NCI-H345 treated with DMSO at 0.1 percent for 48 hours (cell line): ENCODE measurements around the gene LAMC3.

ENCODE experiments used
- DNase-seq: peaks from one replicate; lab custom pipeline; 2025; ENCODE audit not compliant: unreplicated experiment; lab: John Stamatoyannopoulos, UW

Gene LAMC3

GRCh38 chr9:131043087-131043486, 34.1 kb downstream of the LAMC3 start:
- no peak for DNase-seq

GRCh38 chr9:131043646-131044045, 34.7 kb downstream of the LAMC3 start:
- no peak for DNase-seq

DNA sequence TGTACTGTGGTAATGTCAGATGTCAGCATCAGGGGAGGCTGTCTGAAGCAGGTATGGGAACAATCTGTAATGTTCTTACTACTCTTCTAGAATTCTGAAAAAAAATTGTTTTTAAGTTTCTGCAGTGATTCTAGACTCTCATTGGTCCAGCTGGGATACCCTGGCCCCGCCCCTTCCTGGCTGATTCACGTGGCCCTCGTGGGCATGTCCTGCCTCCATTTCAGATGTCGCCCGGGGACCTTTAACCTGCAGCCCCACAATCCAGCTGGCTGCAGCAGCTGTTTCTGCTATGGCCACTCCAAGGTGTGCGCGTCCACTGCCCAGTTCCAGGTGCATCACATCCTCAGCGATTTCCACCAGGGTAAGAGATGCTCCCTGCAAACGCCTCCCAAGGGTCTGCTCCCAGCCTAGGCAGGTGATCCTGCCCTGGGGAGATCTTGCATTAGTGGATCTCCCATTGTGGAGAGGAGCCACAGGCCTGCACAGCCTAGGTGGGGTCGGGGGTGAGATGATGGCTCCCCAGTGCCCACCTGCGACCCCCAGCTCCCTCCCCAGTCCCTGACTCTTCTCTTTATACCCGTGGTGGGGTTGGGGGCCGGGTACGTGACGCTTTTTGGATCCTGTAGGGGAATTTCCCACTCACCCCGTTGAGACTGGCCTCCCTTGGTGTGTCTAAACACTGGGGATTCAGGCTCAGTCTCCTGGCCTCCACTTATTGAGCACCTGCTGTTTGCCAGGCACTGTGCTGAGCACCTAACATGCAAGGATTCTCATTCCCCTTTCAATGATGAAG, 36.5 kb downstream of the LAMC3 start:
- no peak for DNase-seq

- no peak for DNase-seq
Observed at GRCh38 chr9:131046093-131046380, 37.1 kb downstream of the LAMC3 start.

- DNase-seq = peak; percentile 20
Observed at GRCh38 chr9:131046581-131047202, 37.7 kb downstream of the LAMC3 start.

GRCh38 chr9:131048332-131048731, 39.4 kb downstream of the LAMC3 start:
- DNase-seq = no peak

DNA sequence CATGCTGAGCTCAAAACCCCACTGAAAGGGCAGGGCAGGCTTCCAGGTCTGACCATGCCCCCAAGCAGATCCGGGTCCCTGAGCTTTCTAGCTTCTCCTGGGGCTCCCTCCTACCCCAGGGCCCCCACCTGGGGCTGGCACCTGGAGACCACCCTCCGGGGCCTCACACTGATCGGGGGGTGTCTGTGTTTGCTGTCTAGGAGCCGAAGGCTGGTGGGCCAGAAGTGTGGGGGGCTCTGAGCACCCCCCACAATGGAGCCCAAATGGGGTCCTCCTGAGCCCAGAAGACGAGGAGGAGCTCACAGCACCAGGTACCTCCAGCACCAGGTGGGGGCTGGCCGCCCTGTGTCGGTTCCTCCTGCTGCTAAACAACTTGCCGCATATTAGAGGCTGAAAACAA, 39.8 kb downstream of the LAMC3 start:
- no peak for DNase-seq

DNA sequence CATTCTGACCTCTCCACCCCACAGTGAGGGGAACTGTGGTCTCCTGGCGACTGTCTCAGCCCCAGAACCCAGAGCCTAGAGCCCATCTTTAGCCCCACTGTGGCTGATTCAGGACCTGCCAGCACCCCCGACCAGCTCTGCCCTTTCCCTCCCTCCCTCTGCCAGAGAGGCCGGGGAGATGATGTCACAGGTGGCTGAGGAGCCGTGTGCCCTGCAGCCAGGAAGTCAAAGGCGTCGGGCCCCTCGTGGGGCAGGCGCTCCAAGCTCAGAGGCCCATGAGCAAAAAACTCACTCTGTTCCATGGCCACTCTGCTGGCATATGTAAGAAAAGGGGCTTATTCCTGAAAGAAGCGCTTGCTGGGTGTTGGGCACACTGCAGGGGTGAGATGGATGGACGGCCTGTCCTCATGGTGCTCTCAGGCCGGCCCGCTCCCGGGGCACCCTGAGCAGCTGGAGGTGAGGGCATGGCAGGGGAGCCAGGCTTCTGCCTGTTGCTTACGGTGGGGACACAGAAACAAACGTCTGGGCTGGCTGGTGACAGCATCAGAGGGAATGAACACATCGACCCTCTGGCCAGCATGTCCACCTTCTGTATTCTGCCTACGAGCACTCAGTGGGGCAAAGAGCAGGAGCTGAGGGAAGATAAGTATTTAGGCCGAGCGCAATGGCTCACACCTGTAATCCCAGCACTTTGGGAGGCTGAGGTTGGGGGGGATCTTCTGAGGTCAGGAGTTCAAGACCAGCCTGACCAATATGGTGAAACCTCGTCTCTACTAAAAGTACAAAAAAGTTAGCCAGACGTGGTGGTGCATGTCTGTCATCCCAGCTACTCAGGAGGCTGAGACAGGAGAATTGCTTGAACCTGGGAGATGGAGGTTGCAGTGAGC, 41.1 kb downstream of the LAMC3 start:
- no peak for DNase-seq

DNA sequence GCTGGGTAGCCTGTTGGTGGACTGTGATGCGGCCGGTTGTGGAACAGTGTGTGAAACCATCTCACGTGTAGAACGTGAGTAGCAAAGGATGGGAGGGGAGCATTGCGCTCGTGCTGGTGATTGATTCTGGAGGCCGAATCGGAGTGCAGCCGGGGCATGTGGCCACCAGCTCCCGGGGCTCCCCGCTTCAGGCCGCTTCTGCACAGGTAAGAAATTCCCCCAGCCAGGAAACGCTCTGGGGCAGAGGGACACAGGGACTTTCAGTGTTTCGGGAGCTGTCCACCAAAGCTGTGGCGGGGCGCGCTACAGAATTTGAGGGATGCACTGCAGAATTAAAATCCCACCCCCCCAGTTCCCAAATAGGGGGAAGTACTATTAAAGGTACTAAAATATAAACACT, 41.9 kb downstream of the LAMC3 start:
- no peak for DNase-seq

DNA sequence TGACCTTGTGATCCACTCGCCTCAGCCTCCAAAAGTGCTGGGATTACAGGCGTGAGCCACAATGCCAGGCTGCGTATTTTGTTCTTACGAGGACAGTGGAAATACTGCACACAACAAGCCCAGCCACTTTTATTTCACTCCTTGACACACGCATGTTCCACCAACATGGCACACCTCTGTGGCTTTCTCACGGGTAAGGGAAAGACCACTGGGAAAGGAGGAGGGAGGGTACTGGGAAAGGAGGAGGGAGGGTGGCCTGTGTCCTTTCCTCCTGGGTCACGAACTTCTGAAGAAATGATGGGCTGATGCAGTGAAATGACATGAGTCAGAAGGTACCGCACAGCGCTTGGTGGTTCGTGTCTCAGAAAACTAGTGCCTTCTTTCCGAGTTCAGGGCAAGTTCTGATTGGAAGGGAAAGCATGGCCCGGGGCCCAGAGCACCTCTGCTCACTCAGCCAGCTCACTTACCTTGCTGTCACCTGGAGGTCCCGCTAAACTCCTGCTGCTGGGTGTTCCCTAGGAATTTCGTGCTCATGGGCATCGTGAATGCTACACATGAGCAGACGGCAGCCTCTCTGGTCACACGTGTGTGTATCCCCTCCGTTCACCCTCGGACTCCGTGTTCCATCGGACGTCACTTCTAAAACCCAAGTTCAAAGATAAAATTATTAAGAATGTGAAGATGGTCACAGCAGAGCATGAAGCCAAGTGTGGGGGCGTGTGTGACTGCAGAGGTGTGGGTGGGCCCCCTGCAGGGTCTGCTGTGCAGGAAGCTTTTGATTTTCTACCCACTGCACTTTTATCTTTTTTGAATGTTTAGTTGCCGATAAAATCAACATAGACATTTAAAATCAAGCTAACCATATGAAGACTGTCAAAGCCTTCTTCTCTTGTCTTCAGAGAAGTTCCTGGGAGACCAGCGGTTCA, 42.9 kb downstream of the LAMC3 start:
- no peak for DNase-seq

DNA sequence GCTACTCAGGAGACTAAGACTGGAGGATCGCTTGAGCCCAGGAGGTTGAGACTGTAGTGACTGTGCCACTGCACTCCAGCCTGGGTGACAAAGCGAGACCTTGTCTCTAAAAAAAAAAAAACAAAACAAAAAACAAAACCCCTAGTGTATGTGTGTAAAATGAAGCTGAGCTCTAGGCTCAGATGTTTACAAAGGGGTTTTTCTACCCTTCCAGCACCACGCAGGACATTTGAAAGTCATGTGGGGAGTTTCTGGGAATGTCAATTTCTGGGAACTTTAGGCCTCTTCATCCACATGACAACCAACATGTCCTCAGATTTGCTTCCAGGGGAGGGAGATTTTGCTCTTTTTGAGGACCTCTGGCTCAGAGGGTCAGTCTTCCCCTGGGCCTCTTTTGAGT, 44.9 kb downstream of the LAMC3 start:
- no peak for DNase-seq

DNA sequence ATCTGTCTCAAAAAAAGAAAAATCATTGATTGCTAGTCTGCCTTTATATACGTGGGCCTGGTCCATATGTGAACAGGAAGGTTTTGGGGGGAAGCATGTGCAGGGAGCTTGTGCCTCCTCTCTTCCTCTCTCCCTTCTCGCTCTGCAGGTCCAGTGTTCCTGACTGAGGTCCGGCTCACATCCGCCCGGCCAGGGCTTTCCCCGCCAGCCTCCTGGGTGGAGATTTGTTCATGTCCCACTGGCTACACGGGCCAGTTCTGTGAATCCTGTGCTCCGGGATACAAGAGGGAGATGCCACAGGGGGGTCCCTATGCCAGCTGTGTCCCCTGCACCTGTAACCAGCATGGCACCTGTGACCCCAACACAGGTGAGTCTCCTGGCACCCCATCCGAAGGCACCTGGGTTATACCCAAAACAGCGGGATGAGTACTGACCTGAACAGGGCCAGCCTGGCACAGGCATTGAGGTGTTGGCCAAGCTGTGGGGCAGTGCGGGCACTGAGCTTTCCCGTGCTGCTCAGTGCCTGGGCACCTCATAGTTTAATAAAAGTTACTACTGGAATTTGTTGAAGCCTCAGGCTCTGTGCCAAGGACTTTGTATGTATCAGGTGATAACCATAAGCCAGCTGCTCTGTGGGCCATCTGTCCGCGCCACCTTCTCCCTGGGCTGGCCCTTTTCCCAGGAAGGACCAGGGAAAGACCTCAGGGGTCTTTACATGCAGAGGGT, 48.0 kb downstream of the LAMC3 start:
- no peak for DNase-seq

DNA sequence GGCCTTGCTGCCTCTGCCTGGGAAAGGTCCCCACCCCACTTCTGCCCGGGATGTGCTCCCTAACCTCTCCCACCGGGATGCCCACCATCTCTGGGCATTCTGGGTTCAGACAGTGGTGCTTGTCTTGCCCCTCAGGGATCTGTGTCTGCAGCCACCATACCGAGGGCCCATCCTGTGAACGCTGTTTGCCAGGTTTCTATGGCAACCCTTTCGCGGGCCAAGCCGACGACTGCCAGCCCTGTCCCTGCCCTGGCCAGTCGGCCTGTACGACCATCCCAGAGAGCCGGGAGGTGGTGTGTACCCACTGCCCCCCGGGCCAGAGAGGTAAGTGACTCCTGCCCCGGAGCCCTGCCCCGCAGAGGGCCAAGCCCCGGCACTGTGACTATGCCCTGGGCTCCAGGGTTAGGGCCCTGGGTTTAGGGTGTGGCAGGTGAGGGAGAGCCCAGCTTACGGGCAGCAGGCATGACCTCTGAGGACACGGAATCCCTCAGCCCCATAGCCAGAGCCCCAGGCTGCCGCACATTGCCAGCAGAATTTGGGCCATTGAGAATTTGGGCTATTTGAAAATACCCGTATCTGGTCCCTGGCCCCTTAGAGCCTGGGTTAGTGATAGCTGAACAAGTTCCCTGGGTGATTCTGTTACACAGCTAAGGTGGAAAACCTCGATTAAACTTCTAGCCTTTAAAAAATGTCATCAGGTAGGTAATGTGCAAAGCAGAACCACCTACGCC, 52.1 kb downstream of the LAMC3 start:
- no peak for DNase-seq

GRCh38 chr9:131062969-131063368, 54.0 kb downstream of the LAMC3 start:
- no peak for DNase-seq

GRCh38 chr9:131065599-131065998, 56.6 kb downstream of the LAMC3 start:
- DNase-seq = no peak

DNA sequence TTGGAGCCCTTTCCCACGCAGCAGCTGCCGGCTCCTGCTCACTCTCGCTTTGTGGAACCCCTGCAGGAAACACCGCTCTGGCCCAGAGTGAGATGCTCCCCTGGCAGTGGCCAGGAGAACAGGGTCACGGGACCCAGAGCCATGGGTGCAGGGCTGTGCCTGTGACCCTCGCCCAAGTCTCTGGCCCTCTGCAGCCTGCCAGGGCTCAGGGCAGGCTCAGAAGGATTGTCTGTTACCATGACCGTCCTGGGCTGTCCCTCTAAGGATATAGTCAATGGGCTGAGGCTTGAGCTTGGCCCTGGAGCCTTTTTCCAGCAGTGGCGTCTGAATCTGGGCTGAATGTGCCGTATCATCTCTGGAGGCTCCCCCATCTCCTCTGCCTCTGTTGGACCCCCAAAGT, 58.7 kb downstream of the LAMC3 start:
- no peak for DNase-seq

DNA sequence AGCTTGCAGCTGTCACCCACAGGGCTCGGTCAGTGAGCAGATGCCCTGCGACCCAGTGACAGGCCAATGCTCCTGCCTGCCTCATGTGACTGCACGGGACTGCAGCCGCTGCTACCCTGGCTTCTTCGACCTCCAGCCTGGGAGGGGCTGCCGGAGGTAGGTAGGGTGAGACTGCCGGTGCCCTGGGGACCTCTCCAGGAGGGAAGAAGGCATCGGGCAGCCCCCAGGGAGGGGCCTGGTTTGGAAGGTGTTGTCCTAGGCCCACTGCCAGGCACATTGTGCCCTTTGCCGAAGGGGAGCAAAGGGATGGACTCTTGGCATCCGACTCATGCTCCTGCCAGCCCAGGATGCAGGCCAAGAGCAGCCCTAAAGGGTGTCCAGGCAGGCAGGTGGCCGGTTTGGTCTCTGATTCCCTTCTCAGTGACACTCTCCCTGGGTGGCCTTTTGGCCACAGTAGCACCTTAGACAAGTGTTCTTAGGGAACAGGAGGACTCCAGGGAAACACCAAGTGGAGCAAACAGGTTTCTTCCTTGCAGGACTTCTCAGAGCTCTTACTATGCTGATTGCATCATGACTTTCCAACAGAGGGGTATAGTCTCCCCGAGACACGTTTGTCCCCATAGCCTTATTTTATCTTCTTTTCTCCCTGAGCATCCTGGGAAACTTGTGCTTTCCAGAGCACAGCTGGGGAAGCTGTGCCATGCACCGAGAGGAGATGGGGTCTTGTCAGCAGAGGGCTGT, 59.3 kb downstream of the LAMC3 start:
- no peak for DNase-seq

DNA sequence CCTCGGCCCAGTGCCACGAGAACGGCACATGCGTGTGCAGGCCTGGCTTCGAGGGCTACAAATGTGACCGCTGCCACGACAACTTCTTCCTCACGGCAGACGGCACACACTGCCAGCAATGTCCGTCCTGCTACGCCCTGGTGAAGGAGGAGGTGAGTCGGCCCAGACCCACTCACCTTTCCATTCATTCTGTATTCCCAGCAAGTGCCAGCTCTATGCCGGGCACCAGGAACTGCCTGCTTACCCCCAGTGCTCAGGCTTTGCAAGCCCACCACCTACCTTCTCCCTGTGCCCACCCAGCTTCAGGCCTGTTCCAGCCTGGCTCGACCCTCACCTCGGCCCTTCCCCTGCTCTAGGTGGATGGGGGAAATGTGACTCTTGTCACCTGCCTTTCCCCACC, 60.7 kb downstream of the LAMC3 start:
- DNase-seq = no peak
